ENCODE results near the gene CLECL1.

GRCh38 chr12:9757433-9758025, 24.6 kb upstream of the CLECL1 start:
- TF ChIP-seq, protein P1, sequence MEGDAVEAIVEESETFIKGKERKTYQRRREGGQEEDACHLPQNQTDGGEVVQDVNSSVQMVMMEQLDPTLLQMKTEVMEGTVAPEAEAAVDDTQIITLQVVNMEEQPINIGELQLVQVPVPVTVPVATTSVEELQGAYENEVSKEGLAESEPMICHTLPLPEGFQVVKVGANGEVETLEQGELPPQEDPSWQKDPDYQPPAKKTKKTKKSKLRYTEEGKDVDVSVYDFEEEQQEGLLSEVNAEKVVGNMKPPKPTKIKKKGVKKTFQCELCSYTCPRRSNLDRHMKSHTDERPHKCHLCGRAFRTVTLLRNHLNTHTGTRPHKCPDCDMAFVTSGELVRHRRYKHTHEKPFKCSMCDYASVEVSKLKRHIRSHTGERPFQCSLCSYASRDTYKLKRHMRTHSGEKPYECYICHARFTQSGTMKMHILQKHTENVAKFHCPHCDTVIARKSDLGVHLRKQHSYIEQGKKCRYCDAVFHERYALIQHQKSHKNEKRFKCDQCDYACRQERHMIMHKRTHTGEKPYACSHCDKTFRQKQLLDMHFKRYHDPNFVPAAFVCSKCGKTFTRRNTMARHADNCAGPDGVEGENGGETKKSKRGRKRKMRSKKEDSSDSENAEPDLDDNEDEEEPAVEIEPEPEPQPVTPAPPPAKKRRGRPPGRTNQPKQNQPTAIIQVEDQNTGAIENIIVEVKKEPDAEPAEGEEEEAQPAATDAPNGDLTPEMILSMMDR (IDR thresholded peaks at IDR 0.05; ENCODE audit: insufficient read depth, low read depth, low read length) = no peak
- TF ChIP-seq EZH2 (IDR thresholded peaks at IDR 0.05; ENCODE audit: insufficient read depth, low read length) = no peak

All from astrocyte (in vitro differentiated cells and primary cell).